HL-60 (cell line): Measurements from ENCODE around the gene MAFG.

Source experiments
- GABPA ChIP-seq: IDR thresholded peaks from 2 replicates; pipeline ENCODE4 v1.6.1; 2012; ENCODE audit warnings: low read depth
- POLR2AphosphoS5 ChIP-seq: IDR thresholded peaks from 2 replicates; pipeline ENCODE4 v1.6.1; 2012; ENCODE audit warnings: low read depth
- REST ChIP-seq: IDR thresholded peaks from 2 replicates; pipeline ENCODE4 v1.6.1; 2012; ENCODE audit warnings: low read depth; ENCODE audit not compliant: insufficient replicate concordance
- TF ChIP-seq, protein P1 (sequence below): IDR thresholded peaks from one replicate; pipeline ENCODE4 v1.5.1; 2011; ENCODE audit warnings: low read length, control low read depth, inconsistent platforms; ENCODE audit not compliant: insufficient read depth

- TF ChIP-seq, protein P1, sequence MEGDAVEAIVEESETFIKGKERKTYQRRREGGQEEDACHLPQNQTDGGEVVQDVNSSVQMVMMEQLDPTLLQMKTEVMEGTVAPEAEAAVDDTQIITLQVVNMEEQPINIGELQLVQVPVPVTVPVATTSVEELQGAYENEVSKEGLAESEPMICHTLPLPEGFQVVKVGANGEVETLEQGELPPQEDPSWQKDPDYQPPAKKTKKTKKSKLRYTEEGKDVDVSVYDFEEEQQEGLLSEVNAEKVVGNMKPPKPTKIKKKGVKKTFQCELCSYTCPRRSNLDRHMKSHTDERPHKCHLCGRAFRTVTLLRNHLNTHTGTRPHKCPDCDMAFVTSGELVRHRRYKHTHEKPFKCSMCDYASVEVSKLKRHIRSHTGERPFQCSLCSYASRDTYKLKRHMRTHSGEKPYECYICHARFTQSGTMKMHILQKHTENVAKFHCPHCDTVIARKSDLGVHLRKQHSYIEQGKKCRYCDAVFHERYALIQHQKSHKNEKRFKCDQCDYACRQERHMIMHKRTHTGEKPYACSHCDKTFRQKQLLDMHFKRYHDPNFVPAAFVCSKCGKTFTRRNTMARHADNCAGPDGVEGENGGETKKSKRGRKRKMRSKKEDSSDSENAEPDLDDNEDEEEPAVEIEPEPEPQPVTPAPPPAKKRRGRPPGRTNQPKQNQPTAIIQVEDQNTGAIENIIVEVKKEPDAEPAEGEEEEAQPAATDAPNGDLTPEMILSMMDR: no peak
- TF ChIP-seq POLR2AphosphoS5 (no peak; the same call in 1 of the 2 replicates), REST (no peak), GABPA (no peak)
Measured at GRCh38 chr17:81884520-81884919, 43.0 kb downstream of the MAFG start.
